ENCODE measurements around the gene KCNMB3. TPM values are rescaled to one million over a fixed set of nuclear protein-coding genes. Genes with fewer than 3 reads are reported as not detected.
A peak's percentile ranks its signal among the peaks of the same experiment; 100 is the strongest.
"Not testable (repeated sequence)": the region's sequence is repeated elsewhere in the genome, so short reads cannot be mapped to it uniquely, and the experiment has no call there.

KCNMB3 gene
- total RNA-seq, 1 donor from 2014 or later: 4.4 TPM

GRCh38 chr3:179263134-179263533 lies 12.2 kb upstream of the KCNMB3 start:
- TF ChIP-seq EZH2phosphoT487 (IDR thresholded peaks at IDR 0.05): no peak
- no peak for TF ChIP-seq EZH2 (IDR thresholded peaks at IDR 0.05)
- DNase-seq (ENCODE audit: low spot score): no peak
- Histone ChIP-seq H4K20me1 (ENCODE audit: low read depth) (no peaks in the 10 kb centered on the region), H2AFZ (replicated peaks) (no peak overlapping the region), H3K27me3 (peaks cover 15% of the 10 kb centered on the region), H3K36me3 (no peaks in the 10 kb centered on the region), H3K9me3 (ENCODE audit: low read depth) (no peaks in the 10 kb centered on the region), H3K9ac (no peak overlapping the region), H3F3A (ENCODE audit: low read depth) (no peaks in the 10 kb centered on the region), H3K4me3 (no peak overlapping the region), H3K4me2 (no peak overlapping the region), H3K27ac (no peak overlapping the region), H3K79me2 (ENCODE audit: low read depth) (no peaks in the 10 kb centered on the region), H3K4me1 (no peaks in the 10 kb centered on the region)
- H3K9me3 Mint-ChIP-seq: peaks cover 28% of the 10 kb centered on the region
- H3K4me1 Mint-ChIP-seq: no peaks in the 10 kb centered on the region
- H3K36me3 Mint-ChIP-seq: peaks cover 7% of the 10 kb centered on the region
- no peak overlapping the region for H3K27ac Mint-ChIP-seq
- peaks cover 5% of the 10 kb centered on the region for H3K27me3 Mint-ChIP-seq (ENCODE audit: insufficient read depth, low read depth)
- H3K4me3 Mint-ChIP-seq: no peak overlapping the region

GRCh38 chr3:179260949-179261765 lies 10.2 kb upstream of the KCNMB3 start:
- Histone ChIP-seq H2AFZ (replicated peaks) (peak overlapping the region; percentile 93), H3K79me2 (ENCODE audit: low read depth) (no peaks in the 10 kb centered on the region), H3K27me3 (peaks cover 15% of the 10 kb centered on the region), H4K20me1 (ENCODE audit: low read depth) (no peaks in the 10 kb centered on the region), H3K4me1 (no peaks in the 10 kb centered on the region), H3K9ac (no peak overlapping the region), H3F3A (ENCODE audit: low read depth) (no peaks in the 10 kb centered on the region), H3K36me3 (no peaks in the 10 kb centered on the region), H3K4me2 (peak overlapping the region; percentile 75), H3K4me3 (peak overlapping the region; percentile 52), H3K9me3 (ENCODE audit: low read depth) (no peaks in the 10 kb centered on the region), H3K27ac (no peak overlapping the region)
- peak; percentile 79 for DNase-seq (ENCODE audit: low spot score)
- Mint-ChIP-seq H3K36me3 (peaks cover 7% of the 10 kb centered on the region), H3K27ac (no peak overlapping the region), H3K4me3 (peak overlapping the region; percentile 86), H3K9me3 (peaks cover 28% of the 10 kb centered on the region), H3K4me1 (no peaks in the 10 kb centered on the region), H3K27me3 (ENCODE audit: insufficient read depth, low read depth) (peaks cover 5% of the 10 kb centered on the region)
- TF ChIP-seq EZH2 (IDR thresholded peaks at IDR 0.05) (no peak), EZH2phosphoT487 (IDR thresholded peaks at IDR 0.05) (no peak), CTCF (IDR thresholded peaks at IDR 0.05) (no peak)

- peak overlapping the region; percentile 52 for H3K4me3 ChIP-seq
- Mint-ChIP-seq H3K9me3 (peaks cover 28% of the 10 kb centered on the region), H3K4me3 (peak overlapping the region; percentile 77)
- not testable (repeated sequence) for H3K36me3 ChIP-seq; H3K4me1 ChIP-seq; H3K36me3 Mint-ChIP-seq; DNase-seq (ENCODE audit: low spot score); H4K20me1 ChIP-seq (ENCODE audit: low read depth); H3K4me2 ChIP-seq; H3K27ac ChIP-seq; H3K27ac Mint-ChIP-seq; H2AFZ ChIP-seq (replicated peaks); H3K9me3 ChIP-seq (ENCODE audit: low read depth); H3K27me3 Mint-ChIP-seq (ENCODE audit: insufficient read depth, low read depth); H3K9ac ChIP-seq; H3F3A ChIP-seq (ENCODE audit: low read depth); H3K4me1 Mint-ChIP-seq; H3K79me2 ChIP-seq (ENCODE audit: low read depth)
- H3K27me3 ChIP-seq: peaks cover 15% of the 10 kb centered on the region
Measured at GRCh38 chr3:179259959-179260756, 9.2 kb upstream of the KCNMB3 start.

GRCh38 chr3:179258820-179259219 lies 7.9 kb upstream of the KCNMB3 start:
- H3K4me2 ChIP-seq: no peak overlapping the region
- no peak overlapping the region for H3K4me3 Mint-ChIP-seq
- DNase-seq (ENCODE audit: low spot score): no peak
- H3F3A ChIP-seq (ENCODE audit: low read depth): no peaks in the 10 kb centered on the region
- no peaks in the 10 kb centered on the region for H3K9me3 ChIP-seq (ENCODE audit: low read depth)
- no peaks in the 10 kb centered on the region for H3K79me2 ChIP-seq (ENCODE audit: low read depth)
- no peaks in the 10 kb centered on the region for H3K4me1 Mint-ChIP-seq
- H3K36me3 ChIP-seq: no peaks in the 10 kb centered on the region
- peaks cover 28% of the 10 kb centered on the region for H3K9me3 Mint-ChIP-seq
- no peaks in the 10 kb centered on the region for H3K4me1 ChIP-seq
- peaks cover 15% of the 10 kb centered on the region for H3K27me3 ChIP-seq
- H4K20me1 ChIP-seq (ENCODE audit: low read depth): no peaks in the 10 kb centered on the region
- no peak overlapping the region for H3K9ac ChIP-seq
- TF ChIP-seq CTCF (IDR thresholded peaks at IDR 0.05) (no peak), EZH2 (IDR thresholded peaks at IDR 0.05) (no peak), EZH2phosphoT487 (IDR thresholded peaks at IDR 0.05) (no peak)
- H3K27ac Mint-ChIP-seq: no peak overlapping the region
- H3K36me3 Mint-ChIP-seq: peaks cover 7% of the 10 kb centered on the region
- H3K27ac ChIP-seq: no peak overlapping the region
- no peak overlapping the region for H3K4me3 ChIP-seq
- H2AFZ ChIP-seq (replicated peaks): no peak overlapping the region
- peaks cover 5% of the 10 kb centered on the region for H3K27me3 Mint-ChIP-seq (ENCODE audit: insufficient read depth, low read depth)

GRCh38 chr3:179257742-179258141 lies 6.8 kb upstream of the KCNMB3 start:
- peaks cover 28% of the 10 kb centered on the region for H3K9me3 Mint-ChIP-seq
- not testable (repeated sequence) for H3K27me3 Mint-ChIP-seq (ENCODE audit: insufficient read depth, low read depth); H3K27ac ChIP-seq

More at GRCh38 chr3:179257742-179258141, 6.8 kb upstream of the KCNMB3 start:
- H3K9me3 ChIP-seq (ENCODE audit: low read depth); H3K27ac Mint-ChIP-seq; H3F3A ChIP-seq (ENCODE audit: low read depth); H3K9ac ChIP-seq; DNase-seq (ENCODE audit: low spot score); H3K36me3 ChIP-seq; H3K4me2 ChIP-seq; H3K4me1 Mint-ChIP-seq; H3K79me2 ChIP-seq (ENCODE audit: low read depth); H3K4me1 ChIP-seq; H3K4me3 ChIP-seq; H3K4me3 Mint-ChIP-seq; H2AFZ ChIP-seq (replicated peaks); H3K36me3 Mint-ChIP-seq; H4K20me1 ChIP-seq (ENCODE audit: low read depth): not testable (repeated sequence)
- H3K27me3 ChIP-seq: peaks cover 15% of the 10 kb centered on the region

Data from neural progenitor cell (in vitro differentiated cells).